GM21717 (cell line): ENCODE results near the gene ZBTB18.
"Not testable (repeated sequence)": the region's sequence is repeated elsewhere in the genome, so short reads cannot be mapped to it uniquely, and the experiment has no call there.

ENCODE experiments used
- ATAC-seq: cut with Tn5 transposase; IDR thresholded peaks from one replicate; pipeline ENCODE4 v1.9.1; 2021; ENCODE audit warnings: mild to moderate bottlenecking, moderate library complexity; ENCODE audit not compliant: unreplicated experiment

The ZBTB18 gene

DNA sequence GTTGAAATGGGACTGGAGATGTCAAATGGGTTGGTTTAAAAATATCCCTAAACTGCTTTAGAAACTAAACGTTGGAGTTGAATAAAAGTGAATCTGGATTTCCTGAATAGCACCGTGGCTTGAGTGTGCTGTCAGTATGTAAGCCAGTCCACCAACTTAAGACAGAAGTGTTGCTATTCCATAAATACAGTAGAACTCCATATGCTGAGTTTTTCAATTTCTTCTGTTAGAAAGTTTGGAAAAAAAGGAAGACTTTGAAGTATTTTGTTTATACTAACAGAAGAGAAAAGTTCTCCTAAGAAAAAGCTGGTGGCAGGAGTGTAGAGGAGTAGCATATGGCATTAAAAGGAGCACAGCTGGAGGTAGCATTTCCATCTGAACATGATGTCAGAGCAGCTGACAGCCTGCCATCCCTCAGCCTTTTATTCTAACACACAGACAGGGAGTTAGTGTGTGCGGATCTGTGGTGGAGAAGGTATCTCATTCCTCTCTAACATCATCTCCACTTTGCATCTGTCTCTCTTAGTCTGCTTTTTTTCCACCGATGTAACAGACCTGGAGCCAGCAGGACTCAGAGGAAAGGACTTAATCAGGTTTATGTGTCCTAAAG, at the start of gene ZBTB18:
TSS of gene ZBTB18 (plus strand) at position 449 of the 610 bp plus-strand sequence. CDS start at position 598, 149 bp downstream.
- no peak for ATAC-seq

- no peak for ATAC-seq
Measured at GRCh38 chr1:244002721-244003120, 48.4 kb upstream of the ZBTB18 start.

DNA sequence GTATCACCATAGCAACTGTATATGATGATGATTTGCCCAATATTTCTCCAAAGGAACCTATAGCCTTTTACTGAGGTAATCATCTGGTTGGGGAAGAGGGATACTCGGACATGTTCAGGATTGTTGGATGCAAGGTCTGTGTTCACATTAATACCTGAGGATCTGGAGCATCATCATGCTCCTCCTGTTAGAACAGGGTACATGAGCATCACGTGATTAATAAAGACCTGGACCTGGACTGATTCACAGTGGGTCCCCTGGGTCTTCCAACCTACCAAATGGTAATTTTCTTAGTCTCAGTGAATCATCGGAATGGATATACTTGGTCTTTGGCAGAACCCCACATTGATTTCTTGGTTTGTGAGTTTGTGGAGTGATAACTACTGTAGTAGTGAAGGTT, 45.6 kb upstream of the ZBTB18 start:
- no peak for ATAC-seq

DNA sequence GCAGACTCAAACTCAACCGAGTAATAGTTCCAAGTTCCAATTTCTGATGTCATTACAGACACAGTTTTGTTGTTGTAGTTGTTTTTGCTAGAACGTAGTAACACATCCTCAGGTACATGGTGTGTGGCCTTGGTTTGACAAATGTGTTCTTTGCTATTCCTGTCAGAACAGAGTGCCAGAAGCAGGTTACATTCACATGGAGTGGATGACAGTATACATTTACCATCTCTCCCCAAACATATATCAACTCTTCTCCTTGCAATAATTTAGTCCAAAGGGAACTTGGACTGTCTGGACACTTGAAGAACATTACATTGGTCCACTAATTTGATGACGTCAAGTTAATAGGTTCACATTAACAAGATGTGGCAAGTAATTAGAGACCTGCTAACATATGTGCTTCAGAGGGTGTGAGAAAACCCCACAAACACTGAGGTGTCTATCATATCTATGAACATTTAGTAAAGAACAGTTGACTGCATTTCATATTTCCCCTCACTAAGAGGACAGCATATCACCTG, 44.6 kb upstream of the ZBTB18 start:
- no peak for ATAC-seq

GRCh38 chr1:244006961-244007360, 44.1 kb upstream of the ZBTB18 start:
- no peak for ATAC-seq

GRCh38 chr1:244010191-244010590, 40.9 kb upstream of the ZBTB18 start:
- ATAC-seq, result peak; percentile 53

DNA sequence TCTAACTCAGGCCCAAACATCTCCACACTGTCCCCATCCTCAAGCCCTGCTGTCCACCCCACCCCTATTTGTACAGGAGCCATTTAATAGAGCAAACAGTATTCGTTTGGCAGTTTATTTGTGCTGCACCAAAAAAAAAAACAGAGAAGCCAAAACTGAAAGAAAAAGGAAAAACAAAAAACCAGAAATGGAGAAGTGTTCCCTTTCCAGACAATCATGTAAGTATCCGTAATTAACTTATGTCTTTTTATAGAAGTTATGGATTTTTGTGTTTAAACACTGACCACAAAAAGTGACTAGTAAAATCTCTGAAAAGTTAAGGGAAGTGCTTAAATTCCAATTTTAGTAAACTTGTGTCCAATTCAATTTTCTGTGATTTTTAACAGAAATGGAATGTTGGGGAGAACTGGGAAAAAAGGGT, 40.4 kb upstream of the ZBTB18 start:
- ATAC-seq, result no peak

DNA sequence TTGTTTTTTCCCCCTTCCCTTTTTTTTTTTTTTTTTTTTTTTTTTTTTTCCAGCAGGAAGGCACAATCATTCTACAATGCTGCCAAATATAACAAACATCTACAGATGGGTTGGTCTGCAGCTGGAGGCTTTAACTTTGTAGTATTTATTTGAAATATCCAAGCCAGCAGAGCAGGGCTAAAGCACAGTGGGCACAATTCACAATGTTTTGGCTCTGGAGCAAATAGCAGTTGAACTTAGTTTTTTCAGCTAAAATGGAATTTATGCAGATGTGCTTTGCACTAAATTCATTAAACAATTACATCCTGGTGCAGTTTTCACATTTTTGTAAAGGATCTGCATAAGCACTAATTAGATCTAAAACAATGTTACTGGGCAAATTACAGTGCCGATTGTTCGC, 39.8 kb upstream of the ZBTB18 start:
- ATAC-seq, result no peak

GRCh38 chr1:244011786-244012185, 39.3 kb upstream of the ZBTB18 start:
- no peak for ATAC-seq

DNA sequence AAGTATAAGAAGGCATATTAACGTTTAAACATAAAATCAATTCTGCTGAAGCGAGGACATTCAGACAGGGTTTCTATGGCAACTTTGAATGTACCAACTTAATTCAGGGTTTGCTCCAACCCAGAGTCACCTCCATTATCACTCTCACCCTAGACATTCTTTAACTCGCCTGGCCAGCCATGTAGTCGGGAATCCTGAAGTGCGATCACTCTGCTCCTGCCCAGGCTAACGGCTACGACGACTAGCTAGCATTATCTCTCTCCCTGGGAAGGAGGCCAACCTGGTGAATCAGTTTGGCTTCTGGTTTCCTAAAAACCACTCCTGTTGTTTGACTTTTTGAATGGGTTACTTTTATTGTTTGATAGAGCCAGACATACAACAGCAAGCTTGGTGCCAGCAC, 38.9 kb upstream of the ZBTB18 start:
- ATAC-seq, result no peak

- no peak for ATAC-seq
Measured at GRCh38 chr1:244013100-244013499, 38.0 kb upstream of the ZBTB18 start.

DNA sequence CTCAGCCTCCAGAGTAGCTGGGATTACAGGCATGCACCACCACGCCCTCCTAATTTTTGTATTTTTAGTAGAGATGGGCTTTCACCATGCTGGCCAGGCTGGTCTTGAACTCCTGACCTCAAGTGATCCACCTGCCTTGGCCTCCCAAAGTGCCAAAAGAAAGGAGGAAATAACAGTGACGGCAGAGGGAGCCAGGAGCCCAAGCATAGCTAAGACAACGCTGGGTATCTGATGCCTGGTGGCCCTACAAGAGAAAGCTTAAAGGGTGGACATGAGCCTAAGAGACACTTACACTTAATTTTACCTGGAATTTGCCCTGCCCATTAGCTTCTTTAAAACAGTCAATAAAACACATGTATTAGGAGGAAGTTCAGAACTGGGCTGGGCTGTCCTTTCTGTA, 36.2 kb upstream of the ZBTB18 start:
- ATAC-seq, result not testable (repeated sequence)

GRCh38 chr1:244019982-244020485, 31.0 kb upstream of the ZBTB18 start:
- ATAC-seq, result no peak

GRCh38 chr1:244021427-244021826, 29.7 kb upstream of the ZBTB18 start:
- ATAC-seq, result no peak

DNA sequence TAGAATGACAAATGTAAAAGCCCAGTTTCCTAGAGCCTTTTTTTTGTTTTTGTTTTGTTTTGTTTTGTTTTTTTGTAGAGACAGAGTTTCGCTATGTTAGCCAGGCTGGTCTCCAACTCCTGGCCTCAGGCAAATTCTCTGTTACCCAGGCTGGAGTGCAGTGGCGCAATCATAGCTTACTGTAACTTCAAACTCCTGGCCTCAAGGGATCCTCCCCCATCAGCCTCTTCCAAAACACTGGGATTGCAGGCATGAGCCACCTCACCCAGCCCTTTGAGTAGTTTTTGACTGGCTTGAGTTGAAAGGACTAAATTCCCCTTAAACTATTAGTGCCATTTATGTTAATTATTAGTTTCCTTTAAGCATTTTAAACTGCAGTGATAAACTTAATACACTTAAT, 28.8 kb upstream of the ZBTB18 start:
- ATAC-seq, result no peak

- ATAC-seq, result no peak
Measured at GRCh38 chr1:244022864-244023440, 28.1 kb upstream of the ZBTB18 start.

GRCh38 chr1:244027491-244028145, 23.5 kb upstream of the ZBTB18 start:
- ATAC-seq, result no peak

DNA sequence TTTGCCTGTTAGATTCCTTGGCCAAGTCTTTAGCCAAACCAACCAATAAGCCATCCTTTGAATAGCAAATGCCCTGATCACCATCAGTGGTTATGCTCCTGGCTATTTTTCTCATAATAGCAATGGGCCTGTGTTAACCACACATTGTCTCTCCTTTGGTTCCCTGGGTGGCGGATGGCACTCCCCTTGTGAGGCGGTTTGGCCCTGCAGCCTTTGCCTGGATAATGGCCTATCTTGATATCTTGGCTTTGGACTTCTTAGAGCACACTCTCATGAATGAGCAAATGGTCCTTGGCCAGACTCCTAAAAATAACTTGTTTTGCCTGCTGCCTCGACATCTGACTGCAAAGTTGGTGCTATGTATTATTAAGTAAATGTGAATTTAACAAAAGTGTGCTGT, 22.4 kb upstream of the ZBTB18 start:
- no peak for ATAC-seq

DNA sequence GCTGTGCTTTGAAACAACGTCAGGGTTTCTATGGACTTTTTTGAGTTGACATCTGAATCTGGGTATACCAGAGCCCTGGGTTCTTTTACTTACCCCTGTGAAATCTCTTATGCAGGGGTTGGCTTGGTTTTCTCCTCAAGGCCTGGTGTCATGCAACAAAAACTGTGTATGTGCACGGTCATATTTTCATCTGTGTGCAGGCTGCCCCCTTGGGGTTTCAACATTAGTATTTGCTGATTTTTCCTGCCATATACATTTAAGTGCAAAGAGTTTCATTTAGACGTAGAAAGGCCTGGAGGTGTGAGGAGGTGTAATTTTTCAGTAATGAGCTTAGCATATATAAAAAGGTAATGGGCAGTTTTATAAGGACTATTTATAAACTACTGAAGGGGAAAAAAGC, 22.0 kb upstream of the ZBTB18 start:
- no peak for ATAC-seq

DNA sequence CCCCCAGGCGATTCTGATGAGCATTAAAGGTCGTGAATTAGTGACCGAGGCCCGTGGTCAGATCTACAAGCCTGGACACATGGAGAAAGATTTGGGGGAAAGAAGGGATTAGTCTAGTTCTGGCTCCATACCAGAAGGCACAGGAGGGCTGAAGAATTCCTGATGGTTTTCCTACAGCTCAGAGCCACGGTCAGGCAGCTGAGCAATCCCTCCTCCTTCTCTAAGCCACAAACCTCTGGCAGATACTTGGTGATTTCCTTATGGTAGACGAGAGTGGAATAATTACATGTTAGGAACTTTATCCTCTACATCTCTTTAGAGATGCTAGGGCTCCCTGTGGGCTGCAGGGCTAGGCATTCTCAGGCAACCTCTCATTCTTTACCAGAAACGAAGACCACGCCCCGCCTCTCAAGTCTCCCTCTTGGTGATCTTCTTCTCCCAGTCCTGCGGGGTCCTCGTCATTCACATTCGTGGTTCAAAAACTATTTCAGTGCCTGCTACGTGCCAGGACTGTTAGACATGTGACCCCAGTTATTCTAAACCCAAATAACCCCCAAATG, 20.5 kb upstream of the ZBTB18 start:
- ATAC-seq, result no peak

- ATAC-seq, result no peak
Measured at GRCh38 chr1:244035358-244035757, 15.7 kb upstream of the ZBTB18 start.

DNA sequence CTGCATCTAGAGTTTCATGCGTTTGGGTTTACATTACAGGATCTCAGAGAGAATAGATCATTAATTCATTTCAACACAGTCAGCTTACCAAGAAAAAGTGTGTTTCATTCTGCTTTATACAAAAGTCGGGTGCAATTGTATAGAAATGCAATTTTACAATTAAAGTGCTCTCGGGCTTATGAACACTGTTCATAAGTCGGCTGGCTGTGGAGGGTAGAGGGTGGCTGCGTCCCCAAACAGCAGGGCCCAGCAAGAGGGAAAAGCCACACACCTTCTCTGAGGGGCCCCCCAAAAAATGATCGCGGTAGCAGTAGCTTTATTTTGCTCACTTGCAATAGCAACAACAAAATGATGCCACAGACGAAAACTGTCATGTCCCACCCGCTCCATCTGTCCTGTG, 13.8 kb upstream of the ZBTB18 start:
- ATAC-seq, result no peak
